HL-60 (cell line): ENCODE data around the gene SNX5.
A peak's percentile ranks its signal among the peaks of the same experiment; 100 is the strongest.

ENCODE experiments used
- DNase-seq, 2 experiments: peaks; one replicate each; pipeline ENCODE4 v3.0.0-alpha.2; 2010 to 2020; ENCODE audit warnings: low read depth in 1 of 2, low spot score in 1 of 2
- H3K27ac ChIP-seq: fragments of 250-450 bp; sonication (Bioruptor Pico); replicated peaks from 2 replicates; pipeline ENCODE4 v1.5.1; 2020; ENCODE audit warnings: mild to moderate bottlenecking, moderate library complexity
- H3K27me3 ChIP-seq: fragments of 250-450 bp; sonication (Bioruptor Pico); 2 replicates; pipeline ENCODE4 v1.5.1; 2021; ENCODE audit warnings: mild to moderate bottlenecking, moderate library complexity; ENCODE audit not compliant: insufficient read depth, poor library complexity, severe bottlenecking
- H3K4me3 ChIP-seq: replicated peaks from 2 replicates; pipeline ENCODE4 v1.5.1; 2011; ENCODE audit warnings: mild to moderate bottlenecking, control low read depth, low read length; ENCODE audit not compliant: insufficient read depth
- GABPA ChIP-seq: IDR thresholded peaks from 2 replicates; pipeline ENCODE4 v1.6.1; 2012; ENCODE audit warnings: low read depth
- POLR2AphosphoS5 ChIP-seq: IDR thresholded peaks from 2 replicates; pipeline ENCODE4 v1.6.1; 2012; ENCODE audit warnings: low read depth
- SPI1 ChIP-seq: IDR thresholded peaks from 2 replicates; pipeline ENCODE4 v1.6.1; 2012; ENCODE audit warnings: low read depth, mild to moderate bottlenecking, borderline replicate concordance
- TF ChIP-seq, protein P1 (sequence below): IDR thresholded peaks from 2 replicates; pipeline ENCODE4 v1.6.1; 2012; ENCODE audit warnings: low read depth; ENCODE audit not compliant: insufficient replicate concordance
- TF ChIP-seq, protein P2 (sequence below): IDR thresholded peaks from one replicate; pipeline ENCODE4 v1.5.1; 2011; ENCODE audit warnings: low read length, control low read depth, inconsistent platforms; ENCODE audit not compliant: insufficient read depth

Gene SNX5

DNA sequence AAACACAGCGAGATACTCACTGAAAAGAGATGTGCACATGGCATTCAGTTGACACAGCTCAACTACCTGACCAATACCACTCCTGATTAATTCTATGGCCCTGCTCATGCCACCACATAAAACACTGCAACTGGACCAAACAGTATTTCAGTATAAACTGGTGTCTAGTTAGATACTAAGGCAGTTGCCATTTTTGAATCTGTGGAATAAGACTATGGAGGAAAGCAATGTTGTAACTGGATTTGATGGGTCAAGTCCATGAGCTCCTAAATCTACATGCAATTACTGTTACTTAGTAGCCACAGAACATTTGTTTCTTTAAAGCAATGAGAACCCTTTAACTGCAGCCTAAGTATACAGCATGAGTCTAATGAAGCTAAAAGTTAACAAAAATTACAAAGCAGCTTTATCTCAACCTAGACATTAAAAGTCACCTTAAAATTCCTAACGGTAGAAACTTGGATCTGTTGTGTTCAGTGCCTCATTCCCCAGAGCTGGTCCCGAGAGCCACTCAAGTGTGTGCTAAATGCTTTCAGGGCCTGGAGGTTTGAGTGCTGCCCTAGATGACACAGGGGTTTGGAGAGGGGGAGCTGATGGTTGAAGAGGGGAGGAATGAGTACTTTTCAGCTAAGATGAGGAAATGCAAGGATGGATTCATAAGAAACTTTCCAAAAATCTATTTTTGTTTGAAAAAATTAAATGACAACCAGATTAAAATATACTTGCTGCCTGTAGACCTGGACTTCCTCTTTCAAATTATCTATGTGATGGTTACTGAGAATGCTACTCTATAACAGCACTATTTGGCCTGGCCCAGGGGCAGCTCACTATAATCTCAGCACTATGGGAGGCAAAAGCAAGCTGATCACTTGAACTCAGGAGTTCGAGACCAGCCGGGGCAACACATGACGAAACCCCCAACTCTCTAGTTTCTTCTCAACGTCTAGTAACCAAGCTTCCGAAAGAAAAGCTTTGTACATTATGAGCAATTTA, 15.6 kb downstream of the SNX5 start:
- DNase-seq = no peak
- peak; percentile 55 for TF ChIP-seq SPI1
- TF ChIP-seq, protein P1, sequence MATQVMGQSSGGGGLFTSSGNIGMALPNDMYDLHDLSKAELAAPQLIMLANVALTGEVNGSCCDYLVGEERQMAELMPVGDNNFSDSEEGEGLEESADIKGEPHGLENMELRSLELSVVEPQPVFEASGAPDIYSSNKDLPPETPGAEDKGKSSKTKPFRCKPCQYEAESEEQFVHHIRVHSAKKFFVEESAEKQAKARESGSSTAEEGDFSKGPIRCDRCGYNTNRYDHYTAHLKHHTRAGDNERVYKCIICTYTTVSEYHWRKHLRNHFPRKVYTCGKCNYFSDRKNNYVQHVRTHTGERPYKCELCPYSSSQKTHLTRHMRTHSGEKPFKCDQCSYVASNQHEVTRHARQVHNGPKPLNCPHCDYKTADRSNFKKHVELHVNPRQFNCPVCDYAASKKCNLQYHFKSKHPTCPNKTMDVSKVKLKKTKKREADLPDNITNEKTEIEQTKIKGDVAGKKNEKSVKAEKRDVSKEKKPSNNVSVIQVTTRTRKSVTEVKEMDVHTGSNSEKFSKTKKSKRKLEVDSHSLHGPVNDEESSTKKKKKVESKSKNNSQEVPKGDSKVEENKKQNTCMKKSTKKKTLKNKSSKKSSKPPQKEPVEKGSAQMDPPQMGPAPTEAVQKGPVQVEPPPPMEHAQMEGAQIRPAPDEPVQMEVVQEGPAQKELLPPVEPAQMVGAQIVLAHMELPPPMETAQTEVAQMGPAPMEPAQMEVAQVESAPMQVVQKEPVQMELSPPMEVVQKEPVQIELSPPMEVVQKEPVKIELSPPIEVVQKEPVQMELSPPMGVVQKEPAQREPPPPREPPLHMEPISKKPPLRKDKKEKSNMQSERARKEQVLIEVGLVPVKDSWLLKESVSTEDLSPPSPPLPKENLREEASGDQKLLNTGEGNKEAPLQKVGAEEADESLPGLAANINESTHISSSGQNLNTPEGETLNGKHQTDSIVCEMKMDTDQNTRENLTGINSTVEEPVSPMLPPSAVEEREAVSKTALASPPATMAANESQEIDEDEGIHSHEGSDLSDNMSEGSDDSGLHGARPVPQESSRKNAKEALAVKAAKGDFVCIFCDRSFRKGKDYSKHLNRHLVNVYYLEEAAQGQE = no peak
- TF ChIP-seq, protein P2, sequence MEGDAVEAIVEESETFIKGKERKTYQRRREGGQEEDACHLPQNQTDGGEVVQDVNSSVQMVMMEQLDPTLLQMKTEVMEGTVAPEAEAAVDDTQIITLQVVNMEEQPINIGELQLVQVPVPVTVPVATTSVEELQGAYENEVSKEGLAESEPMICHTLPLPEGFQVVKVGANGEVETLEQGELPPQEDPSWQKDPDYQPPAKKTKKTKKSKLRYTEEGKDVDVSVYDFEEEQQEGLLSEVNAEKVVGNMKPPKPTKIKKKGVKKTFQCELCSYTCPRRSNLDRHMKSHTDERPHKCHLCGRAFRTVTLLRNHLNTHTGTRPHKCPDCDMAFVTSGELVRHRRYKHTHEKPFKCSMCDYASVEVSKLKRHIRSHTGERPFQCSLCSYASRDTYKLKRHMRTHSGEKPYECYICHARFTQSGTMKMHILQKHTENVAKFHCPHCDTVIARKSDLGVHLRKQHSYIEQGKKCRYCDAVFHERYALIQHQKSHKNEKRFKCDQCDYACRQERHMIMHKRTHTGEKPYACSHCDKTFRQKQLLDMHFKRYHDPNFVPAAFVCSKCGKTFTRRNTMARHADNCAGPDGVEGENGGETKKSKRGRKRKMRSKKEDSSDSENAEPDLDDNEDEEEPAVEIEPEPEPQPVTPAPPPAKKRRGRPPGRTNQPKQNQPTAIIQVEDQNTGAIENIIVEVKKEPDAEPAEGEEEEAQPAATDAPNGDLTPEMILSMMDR = no peak
- no peak for TF ChIP-seq GABPA
- Histone ChIP-seq H3K27ac (no peak overlapping the region), H3K4me3 (no peak overlapping the region), H3K27me3 (no peaks in the 10 kb centered on the region)

DNA sequence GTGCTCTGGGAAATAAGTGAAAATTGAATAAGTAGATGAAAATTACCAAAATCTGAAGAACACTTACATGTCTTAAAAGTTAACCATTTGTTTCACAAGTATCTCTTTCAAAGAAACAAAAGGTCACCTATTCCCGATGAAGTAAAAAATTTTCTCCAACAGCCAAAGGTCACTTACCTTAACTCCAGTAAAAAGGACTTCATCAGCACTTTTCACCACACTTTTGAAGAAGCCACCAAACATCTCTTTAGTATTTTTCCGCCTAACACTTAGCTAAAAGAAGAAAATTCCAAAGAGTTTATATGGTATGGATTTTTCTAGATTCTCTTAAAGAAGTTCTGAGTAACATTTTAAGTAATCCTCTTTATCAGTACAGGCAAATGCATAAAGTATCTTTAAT, 17.3 kb downstream of the SNX5 start:
- no peak overlapping the region for H3K4me3 ChIP-seq
- no peak for DNase-seq
- TF ChIP-seq, protein P2 = no peak
- TF ChIP-seq, protein P1 = no peak
- TF ChIP-seq SPI1 (no peak), POLR2AphosphoS5 (no peak), GABPA (no peak)
- H3K27me3 ChIP-seq = no peaks in the 10 kb centered on the region
- no peak overlapping the region for H3K27ac ChIP-seq

DNA sequence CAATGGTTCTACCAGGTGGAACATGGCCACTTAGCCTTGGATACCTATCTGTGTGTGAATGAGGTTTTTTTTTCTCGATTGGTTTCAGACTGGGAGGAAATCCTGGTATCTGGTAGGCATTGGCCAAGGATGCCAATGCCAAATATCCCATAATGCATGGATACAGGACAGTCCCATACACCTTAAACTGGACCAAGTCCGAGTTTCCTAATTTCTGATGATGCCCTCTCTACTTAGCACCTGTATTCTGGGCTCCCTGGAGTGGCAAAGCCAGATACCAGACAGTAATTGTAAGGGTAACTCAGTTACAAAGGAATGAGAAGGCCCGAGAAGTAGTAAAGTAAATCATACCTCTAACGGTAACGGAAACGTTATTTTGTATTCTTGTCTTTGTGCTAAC, 17.9 kb downstream of the SNX5 start:
- DNase-seq = no peak
- TF ChIP-seq POLR2AphosphoS5 (no peak), SPI1 (no peak), GABPA (no peak)
- TF ChIP-seq, protein P2 = no peak
- TF ChIP-seq, protein P1 = no peak
- Histone ChIP-seq H3K27me3 (no peaks in the 10 kb centered on the region), H3K27ac (no peak overlapping the region), H3K4me3 (no peak overlapping the region)
